Measurements from ENCODE around the gene GSTO1.

Gene GSTO1

DNA sequence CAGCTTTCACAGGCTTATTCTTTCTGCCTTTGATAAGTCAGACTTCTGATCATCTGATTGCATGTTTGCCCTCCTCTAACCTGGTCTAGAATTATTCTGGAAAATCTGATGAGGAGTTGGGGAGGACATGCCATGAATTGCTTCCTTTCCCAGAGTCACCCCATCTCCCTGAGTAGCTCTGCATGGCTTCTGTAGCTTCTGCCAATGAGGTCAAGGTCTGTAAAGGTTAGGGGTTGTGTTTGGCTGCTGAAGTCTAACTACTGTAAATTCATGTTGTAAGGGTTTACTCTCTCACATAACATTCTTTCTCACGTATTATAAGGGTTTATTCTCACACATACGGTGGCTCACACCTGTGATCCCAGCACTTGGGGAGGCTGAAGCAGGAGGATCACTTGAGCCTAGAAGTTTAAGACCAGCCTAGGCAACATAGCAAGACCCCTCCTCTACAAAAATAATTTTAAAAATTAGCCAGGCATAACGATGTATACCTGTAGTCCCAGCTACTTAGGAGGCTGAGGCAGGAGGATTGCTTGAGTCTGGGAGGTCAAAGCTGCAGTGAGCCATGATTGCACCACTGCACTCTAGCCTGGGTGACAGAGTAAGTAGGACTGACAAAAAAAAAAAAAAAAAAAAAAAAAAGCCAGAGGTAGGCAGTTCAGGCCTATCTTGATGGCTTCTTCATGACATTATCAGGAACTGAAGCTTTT lies 25.0 kb downstream of the GSTO1 start:
- DNase-seq: no peak

DNA sequence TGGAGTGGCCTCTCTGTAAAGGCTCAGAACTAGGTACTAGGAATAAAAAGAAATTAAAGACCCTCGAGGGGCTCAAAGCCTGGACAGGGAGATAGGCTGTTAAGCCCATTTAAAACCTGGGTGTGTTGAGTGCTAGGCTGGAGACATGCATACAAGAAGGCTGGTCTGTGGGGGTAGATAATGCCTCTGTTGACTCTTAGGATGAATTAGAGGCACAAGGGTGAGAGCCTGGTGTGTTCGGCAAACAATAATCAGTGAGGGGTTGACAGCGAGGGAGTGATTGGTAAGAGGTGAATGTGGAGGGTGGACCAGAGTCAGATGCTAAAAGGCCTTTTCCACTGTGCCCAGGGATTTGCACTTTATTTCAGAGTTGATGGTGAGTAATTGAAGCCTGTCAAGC lies 27.0 kb downstream of the GSTO1 start:
- no peak for DNase-seq

DNA sequence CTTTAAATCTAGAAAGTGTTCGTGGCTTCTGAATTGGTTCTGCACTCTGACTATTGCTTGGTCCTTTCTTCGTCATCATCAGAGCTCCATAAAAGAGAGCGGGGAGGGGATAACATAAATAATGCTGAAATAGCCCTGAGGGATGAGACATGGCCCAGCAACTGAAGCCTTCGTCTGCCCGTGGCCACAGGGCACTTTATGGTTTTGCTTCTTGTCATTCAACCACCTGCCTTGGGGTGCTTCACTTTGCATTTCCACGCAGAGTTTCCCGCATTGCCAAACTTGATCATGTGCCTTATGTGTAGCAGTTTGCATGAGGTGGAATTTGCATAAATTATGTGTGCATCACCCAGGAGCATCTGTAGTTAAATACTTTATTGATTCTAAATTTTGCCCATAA lies 30.2 kb downstream of the GSTO1 start:
- DNase-seq: no peak

DNA sequence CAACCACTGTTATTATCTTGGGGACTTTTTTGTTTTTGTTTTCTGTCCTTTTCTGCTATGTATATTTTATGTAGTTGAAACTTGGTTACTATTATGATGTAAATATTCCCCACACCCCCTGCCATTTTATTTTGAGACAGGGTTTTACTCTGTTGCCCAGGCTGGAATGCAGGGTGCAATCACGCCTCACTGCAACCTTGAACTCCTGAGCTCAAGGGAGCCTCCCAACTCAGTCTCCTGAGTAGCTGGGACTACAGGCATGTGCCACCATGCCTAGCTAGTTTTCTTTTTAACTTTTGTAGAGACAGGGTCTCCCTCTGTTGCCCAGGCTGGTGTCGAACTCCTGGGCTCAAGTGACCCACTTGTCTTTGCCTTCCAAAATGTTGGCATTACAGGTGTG lies 32.2 kb downstream of the GSTO1 start:
- DNase-seq: no peak

DNA sequence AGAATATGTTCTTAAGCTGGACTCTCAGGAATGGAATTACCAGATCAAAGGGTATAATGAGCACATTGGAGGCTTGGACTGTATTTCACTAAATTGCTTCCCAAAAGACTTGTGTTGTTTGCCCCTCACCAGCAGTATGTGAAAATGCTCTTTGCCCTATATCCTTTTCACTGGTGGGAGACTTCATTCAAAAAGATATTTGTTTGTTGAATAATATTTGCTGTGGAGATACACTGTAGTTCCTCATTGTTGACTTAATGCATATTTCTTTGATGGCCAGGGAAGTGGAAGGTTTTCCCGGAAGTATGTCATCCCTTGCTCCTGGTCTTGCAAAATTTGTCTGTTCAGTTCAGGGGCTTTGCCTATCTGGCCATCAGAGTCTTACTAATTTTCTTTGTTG lies 33.7 kb downstream of the GSTO1 start:
- no peak for DNase-seq

DNA sequence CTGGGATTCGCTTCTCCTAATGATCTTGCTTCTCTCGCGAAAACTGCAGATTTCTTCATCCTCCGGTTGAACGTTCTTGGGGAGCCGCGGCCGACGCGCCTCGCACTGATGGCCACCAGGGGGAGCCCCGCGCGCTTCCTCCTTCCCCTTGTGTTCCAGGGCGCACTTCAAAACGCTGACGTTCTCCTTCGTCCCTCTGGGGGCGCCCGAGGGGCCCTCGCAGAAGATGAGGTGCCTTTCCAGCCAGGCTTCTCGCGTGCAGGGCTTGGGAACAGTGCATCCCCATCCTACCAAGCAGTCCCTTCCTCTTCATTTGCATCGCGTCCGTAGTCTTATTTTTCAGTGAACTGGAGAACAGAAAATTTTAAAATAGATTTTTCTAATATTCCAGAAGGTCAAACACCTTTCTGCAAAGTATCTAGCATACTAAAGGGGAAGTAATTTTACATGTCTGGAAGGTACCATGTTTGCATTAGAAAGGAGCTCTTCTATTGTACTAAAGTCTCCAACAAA lies 36.8 kb downstream of the GSTO1 start:
- peak; percentile 67 for DNase-seq

DNA sequence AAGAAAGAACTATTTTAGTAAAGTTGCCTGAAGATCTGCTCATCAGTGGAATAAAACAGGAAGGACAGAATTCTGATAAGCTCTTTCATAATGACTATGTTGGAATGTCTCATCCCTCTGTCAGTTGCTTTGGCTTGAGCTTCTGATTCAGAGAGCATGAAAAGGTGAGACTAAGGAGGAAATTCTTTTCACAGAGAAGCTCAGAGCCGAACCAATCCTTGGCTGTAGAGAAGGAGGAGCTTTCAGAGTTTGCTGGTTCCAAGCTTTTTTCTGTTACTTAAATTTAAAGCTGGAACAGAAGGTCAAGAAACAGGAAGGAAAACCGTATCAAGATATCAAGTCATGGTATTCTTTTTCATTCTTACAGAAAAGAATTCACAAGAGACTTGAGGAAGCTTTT lies 38.3 kb downstream of the GSTO1 start:
- no peak for DNase-seq

DNA sequence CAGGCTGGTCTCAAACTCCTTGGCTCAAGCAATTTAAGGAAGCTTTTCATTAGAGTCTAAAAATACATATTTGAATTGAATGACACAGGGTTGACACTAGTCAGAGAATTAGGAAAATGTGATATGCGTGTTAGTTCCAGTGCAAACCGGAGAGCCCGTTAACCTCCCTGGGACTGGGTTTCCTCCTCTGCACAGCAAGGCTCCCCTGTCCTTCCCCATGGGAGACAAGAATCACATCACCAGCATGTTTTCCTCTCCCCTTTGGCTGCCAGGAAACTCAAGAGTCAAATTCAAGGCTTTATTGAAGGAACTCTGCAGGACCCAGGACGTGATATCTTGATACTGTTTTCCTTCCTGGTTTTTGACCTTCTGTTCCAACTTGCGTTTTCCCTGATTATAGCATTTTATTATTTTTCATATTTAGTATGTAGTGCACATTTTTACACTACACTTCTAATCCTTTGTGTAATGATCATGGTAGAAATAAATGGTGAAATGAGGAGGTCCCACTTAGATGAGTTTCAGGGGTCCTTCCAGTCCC lies 39.2 kb downstream of the GSTO1 start:
- DNase-seq: no peak

DNA sequence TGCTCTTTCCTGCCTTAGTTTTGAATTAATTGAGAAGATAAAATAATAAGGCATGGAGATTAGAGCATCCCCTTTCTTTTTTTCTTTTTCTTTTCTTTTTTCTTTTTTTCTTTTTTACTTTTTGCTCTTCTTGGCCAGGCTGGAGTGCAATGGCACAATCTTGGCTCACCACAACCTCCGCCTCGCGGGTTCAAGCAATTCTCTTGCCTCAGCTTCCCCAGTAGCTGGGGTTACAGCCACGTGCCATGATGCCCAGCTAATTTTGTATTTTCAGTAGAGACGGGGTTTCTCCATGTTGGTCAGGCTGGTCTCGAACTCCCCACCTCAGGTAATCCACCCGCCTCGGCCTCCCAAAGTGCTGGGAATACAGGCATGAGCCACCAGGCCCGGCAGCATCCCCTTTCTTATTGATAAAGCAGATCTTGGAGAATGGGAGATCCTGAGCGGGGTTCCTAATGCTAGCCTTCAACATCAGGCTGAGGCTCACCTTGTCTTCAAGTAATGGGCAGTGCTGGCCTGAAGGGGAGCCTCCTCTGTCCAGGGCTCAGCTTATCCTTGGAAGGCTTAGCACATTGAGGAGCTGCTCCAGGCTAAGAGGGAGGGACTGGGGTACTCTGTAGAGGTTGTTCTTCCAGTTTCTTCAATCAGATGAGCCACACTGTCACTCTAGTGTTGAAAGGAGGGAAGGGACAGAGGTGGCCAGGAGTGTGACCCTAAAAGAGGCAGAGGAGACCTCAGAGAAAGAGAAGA lies 42.2 kb downstream of the GSTO1 start:
- no peak for DNase-seq

DNA sequence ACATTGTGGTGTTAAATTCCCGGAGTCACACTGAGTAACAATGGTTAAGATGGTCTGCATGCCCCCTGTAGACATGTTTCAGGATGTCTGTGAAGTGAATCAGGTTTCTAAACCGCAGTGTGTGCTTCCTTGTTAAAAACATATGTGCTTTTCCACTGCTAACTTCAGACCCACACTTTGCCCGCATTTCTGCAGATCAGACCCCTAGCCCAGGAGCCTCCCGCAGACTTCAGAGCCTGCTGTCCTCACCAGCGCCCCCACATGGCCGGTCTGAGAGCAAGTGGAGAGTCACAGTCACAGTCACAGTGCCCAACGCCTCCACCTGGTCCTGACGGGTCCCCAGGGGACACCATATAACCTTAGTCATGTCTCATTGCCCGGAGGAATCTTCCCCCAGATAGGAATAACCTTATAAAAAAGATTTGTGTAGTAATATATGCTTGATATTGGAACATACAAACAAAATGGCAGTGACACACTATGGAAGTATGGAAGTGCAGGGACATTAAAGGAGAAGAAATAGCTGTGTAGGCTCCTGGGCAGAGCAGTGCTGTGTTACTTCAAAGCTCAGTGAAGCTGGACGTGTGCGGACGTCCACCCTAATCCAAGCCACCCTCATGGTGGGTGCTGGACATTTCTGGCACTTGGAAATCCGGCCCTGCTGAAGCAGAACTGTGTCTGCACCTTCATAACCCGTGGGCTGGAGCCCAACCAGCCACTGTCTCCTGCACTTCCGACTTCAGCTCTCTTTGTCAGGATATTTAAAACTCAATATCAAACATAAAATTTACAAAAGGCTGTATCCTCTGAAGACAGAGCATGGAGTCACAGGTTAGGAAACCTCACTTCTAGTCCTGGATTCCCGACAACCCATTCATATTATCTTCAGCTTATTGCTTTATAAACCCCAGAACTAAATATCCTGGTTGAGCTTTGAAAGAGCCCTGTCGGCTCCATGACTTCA lies 43.3 kb downstream of the GSTO1 start:
- no peak for DNase-seq

DNA sequence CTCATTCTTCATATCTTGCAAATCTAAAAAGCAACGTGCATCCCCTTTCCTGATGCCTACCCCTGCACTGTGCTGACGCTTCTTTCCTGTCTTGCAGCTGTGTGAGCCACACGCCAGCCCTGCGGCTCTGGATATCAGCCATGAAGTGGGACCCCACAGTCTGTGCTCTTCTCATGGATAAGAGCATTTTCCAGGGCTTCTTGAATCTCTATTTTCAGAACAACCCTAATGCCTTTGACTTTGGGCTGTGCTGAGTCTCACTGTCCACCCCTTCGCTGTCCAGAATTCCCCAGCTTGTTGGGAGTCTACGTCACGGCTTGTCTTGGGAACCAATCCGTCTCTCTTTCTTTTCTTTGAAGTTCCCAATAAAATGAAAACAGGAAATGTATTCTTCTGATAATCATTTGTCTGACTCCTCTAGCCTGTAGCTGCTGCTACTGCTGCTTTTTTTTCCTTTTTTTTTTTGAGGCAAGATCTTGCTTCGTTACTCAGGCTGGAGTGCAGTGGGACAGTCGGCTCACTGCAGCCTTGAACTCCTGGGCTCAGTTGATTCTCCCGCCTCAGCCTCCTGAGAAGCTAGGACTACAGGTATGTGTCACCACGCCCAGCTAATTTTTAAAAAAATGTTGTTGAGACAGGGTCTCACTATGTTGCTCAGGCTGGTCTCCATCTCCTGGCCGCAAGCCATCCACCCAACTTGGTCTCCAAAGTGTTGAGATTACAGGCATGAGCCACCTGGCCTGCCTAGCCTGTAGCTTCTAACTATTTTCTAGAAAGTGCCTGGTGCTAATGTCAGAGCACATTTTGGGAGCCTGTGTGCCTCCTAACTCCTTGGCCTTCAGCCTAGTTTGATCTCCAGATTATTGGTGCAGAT lies 44.6 kb downstream of the GSTO1 start:
- DNase-seq: no peak

DNA sequence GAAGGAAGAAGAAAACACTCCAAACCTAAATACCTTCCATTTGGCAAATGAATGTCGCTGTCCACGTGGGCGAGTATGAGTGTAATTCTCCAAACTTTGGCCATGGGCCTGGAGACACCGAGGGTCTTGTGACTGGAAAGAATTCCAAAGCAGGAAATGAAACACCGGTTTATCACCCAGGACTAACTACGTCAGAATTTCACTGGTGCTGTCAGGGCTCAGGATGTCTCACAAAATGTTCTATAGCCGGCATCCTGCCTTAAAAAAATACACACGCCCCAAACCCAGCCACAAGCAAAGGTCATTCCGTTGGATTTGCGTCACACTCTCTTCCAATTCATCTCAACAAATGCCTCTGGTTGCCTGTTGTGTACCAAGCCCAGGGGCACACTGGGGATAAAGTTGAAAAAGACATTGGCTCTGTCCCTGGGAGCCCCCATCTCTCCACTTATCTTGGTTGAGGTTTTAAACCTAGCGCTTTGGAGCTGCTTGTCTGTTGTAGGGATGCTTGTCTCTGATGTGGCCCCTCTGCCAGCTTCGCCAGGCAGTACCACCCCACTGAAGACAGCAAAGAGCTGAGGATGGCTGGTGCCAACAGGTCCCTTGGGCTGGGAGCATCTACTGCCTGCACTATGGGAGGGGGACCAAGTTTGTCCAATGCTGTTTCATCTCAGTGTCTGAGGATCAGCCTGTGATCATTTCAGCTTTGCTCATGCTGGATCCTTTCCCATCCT lies 45.5 kb downstream of the GSTO1 start:
- DNase-seq: no peak

DNA sequence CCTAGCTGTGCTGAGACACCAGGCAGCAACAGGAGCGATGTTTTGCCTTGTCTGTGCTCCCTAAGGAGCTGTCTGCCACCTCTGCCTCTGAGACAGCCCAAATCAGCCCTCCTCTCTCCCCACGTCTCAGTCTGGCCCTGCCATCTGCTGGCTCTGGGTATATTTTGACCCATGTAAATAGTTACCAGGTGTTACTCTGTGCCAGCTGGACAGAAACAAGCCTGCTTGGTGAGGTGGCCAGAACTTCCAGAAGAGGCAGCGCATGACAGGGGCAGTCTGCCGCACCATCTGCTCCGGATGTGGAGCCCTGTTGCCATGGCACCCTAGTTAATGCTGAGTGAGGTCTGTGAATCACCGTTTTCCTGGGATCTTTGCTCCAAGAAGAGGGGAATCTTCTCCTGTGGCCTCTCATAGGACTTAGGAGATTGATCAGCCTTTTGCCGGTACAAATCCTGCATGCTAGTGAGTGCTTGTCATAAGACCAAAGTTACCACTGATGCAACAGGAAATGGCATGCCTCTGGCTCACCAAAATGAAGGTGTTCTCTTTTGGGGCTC lies 46.1 kb downstream of the GSTO1 start:
- peak; percentile 84 for DNase-seq

DNA sequence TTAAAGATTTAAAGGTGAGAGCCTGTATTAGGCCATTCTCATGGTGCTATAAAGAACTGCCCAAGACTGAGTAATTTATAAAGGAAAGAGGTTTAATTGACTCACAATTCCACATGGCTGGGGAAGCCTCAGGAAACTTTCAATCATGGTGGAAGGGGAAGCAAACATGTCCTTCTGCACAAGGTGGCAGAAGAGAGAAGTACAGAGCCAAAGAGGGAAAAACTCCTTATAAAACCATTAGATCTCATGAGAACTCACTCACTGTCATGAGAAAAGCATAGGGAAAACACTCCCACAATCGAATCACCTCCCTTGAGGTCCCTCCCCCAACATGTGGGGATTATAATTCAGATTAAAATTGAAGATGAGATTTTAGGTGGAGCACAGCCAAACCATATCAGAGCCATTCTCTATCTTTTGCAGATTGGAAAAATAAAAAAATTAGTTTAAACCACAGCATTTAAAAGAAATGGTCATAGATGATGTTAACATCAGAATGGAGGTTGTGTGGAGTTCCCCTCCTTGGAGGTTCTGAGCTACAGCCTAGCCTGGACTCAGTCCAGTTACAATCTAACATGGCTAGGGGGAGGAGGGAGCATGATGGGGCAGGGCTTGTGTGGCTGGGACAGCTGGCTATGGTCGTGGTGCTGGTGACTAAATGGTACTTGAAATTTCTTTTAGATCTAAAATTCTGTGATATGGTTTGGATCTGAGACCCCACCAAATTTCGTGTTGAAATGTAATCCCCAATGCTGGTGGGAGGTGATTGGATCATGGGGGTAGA lies 47.4 kb downstream of the GSTO1 start:
- DNase-seq: no peak

DNA sequence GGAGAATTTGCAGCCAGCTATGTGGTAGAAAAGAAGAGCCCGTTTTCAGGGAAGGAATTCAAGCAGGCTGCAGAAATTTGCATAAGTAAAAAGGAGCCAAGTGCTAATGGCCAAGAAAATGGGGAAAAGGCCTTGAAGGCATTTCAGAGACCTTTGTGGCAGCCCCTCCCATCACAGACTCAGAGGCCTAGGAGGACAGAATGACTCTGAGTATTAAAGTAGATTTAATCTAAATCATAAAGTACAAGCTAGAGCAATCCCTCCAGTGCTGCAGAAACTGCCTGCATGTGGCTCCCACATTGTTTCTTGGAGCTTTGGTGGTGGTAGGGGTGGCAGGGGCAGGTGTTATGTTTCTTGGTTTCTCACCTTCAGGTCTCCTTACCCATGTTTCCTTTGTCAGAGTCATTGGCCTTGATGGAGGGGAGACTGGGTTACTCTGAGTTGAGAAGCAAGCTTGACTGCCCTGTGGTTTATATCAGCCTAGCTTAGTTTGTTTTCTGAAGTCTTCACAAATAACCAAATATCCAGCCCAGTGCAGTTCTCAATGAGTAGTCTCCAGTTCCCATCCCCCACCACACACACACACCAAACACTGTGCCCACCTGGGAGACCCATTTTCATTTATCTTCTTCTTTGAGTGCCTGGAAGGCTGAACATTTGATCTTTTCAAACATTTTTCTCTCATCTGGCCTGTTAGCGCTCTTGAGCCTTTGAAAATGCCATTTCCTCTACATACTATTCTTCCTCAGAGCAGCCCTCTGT lies 49.1 kb downstream of the GSTO1 start:
- DNase-seq: no peak

DNA sequence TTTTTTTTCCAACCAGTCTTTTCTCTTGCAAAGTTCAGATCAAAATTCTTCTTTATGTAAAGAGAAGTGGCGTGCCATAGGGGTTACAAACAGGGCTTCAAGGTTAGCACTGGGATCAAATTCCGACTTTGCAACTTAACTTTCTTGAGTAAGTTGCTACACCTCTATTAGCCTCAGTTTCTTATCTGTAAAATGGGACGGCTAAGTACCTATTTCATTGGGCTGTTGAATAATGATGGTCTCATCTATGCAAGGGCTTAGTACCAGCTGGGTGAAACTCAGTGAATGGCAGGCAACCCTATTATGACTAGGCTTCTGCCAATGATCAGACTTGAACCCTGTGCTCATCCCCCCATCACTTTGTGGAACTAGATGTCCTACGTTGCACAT lies 49.7 kb downstream of the GSTO1 start:
- no peak for DNase-seq

DNA sequence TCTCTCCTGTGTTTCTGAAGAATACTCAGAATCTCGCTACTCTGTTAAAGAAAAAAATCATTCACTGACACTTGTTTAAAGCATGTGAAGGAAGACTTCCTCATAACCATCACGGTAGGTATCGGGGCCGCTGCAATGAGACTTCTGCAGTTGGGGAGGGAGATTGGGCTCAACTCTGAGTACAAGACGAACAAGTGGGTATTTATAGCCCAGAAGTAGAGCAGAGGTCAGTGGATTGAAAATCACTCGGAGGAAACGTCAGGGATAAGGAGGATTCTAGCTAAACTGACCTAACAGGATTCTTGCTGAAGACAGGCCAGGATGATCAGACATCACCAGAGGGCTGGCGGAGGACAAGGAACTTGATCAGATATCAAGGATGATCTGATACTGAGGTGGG lies 50.2 kb downstream of the GSTO1 start:
- DNase-seq: no peak

DNA sequence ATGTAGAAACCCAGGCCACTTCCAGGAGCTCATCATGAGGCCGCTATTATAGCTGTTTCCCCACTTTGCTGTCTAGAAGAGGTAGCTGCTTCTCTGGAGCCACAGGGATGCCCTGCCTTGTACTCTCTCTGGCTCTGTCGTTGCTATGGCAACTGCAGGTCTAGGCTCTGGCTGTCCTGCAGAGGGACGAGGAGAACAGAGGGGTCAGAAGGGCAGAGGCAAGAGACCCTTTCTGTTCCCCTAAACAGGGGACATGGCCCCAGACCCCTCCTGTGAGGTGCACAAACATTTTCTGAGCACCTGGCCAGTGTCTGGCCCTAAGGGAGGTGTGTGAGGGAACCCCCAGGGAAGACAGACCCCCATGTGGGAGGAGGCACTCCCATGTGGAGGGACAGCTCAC lies 52.2 kb downstream of the GSTO1 start:
- DNase-seq: no peak
